Nephron progenitor cell (in vitro differentiated cells): ENCODE results near the gene INPP4B.

Source experiments
- DNase-seq: peaks from one replicate; pipeline ENCODE4 v3.0.0; 2021
- H3K27ac Mint-ChIP-seq: 2 replicates; pipeline ENCODE4 v1.8.0; 2021; ENCODE audit warnings: mild to moderate bottlenecking, moderate library complexity, mixed read lengths
- H3K27me3 Mint-ChIP-seq: 2 replicates; pipeline ENCODE4 v1.8.0; 2021; ENCODE audit warnings: mild to moderate bottlenecking, low read depth, mixed read lengths; ENCODE audit not compliant: poor library complexity
- H3K36me3 Mint-ChIP-seq: 2 replicates; pipeline ENCODE4 v1.8.0; 2021; ENCODE audit warnings: low read depth, mixed read lengths
- H3K4me1 Mint-ChIP-seq: 2 replicates; pipeline ENCODE4 v1.8.0; 2021; ENCODE audit warnings: mixed read lengths
- H3K4me3 Mint-ChIP-seq: 2 replicates; pipeline ENCODE4 v1.8.0; 2021; ENCODE audit warnings: mild to moderate bottlenecking, moderate library complexity, mixed read lengths
- H3K9me3 Mint-ChIP-seq: 2 replicates; pipeline ENCODE4 v1.8.0; 2021; ENCODE audit warnings: mild to moderate bottlenecking, moderate library complexity, mixed read lengths
- TF ChIP-seq, protein P1 (sequence below): fragments of 200-600 bp; sonication (generic); IDR thresholded peaks from 2 replicates; pipeline ENCODE4 v1.5.0; 2021; ENCODE audit warnings: antibody characterized with exemption

INPP4B gene

DNA sequence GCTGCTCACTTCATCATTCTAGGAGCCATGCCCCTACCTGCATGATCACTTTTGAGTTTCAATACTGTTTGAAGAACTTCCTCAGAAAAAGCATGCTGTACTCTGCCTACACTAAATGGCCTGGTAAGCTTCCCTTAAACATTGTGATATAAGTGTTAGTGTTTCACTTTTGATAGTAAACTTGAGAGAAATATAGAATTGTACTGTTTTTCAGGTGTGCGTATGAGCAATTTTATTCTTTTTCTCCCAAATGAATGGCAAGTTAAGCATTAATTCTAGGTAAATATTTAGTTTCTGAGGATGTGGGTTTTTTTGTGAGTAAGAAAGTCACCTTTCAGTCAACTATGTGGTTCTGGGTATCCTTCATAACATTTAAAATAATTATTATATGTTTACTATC, 725.2 kb downstream of the INPP4B start:
- TF ChIP-seq, protein P1, sequence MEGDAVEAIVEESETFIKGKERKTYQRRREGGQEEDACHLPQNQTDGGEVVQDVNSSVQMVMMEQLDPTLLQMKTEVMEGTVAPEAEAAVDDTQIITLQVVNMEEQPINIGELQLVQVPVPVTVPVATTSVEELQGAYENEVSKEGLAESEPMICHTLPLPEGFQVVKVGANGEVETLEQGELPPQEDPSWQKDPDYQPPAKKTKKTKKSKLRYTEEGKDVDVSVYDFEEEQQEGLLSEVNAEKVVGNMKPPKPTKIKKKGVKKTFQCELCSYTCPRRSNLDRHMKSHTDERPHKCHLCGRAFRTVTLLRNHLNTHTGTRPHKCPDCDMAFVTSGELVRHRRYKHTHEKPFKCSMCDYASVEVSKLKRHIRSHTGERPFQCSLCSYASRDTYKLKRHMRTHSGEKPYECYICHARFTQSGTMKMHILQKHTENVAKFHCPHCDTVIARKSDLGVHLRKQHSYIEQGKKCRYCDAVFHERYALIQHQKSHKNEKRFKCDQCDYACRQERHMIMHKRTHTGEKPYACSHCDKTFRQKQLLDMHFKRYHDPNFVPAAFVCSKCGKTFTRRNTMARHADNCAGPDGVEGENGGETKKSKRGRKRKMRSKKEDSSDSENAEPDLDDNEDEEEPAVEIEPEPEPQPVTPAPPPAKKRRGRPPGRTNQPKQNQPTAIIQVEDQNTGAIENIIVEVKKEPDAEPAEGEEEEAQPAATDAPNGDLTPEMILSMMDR = no peak
- no peak for DNase-seq
- Mint-ChIP-seq H3K4me1 (peaks cover 14% of the 10 kb centered on the region), H3K36me3 (peaks cover 17% of the 10 kb centered on the region), H3K27me3 (peaks cover under 1% of the 10 kb centered on the region), H3K4me3 (no peak overlapping the region), H3K27ac (no peak overlapping the region), H3K9me3 (peaks cover 21% of the 10 kb centered on the region)

GRCh38 chr4:142112451-142112850, 733.6 kb downstream of the INPP4B start:
- TF ChIP-seq, protein P1 = no peak
- no peak overlapping the region for H3K27ac Mint-ChIP-seq
- peaks cover 20% of the 10 kb centered on the region for H3K9me3 Mint-ChIP-seq
- peaks cover 10% of the 10 kb centered on the region for H3K36me3 Mint-ChIP-seq
- DNase-seq = no peak
- no peaks in the 10 kb centered on the region for H3K4me1 Mint-ChIP-seq
- no peak overlapping the region for H3K4me3 Mint-ChIP-seq
- H3K27me3 Mint-ChIP-seq = peaks cover 3% of the 10 kb centered on the region

DNA sequence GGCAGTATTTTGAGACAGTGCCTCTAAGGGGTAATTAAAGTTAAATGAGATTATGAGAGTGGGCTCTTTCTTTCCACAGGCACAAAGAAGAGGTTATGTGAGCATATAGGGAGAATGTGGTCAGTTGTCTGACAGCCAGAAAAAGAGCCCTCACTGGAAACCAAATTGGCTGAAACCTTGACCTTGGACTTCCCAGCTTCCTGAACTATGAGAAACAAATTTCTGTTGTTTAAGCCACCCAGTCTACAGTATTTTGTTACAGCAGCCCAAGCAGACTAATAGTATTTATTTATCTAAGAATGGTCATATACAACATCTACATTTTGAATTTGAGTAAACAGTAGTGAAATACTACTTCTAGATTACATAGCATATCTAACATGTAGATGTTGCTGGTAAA, 736.0 kb downstream of the INPP4B start:
- peaks cover 5% of the 10 kb centered on the region for H3K9me3 Mint-ChIP-seq

DNA sequence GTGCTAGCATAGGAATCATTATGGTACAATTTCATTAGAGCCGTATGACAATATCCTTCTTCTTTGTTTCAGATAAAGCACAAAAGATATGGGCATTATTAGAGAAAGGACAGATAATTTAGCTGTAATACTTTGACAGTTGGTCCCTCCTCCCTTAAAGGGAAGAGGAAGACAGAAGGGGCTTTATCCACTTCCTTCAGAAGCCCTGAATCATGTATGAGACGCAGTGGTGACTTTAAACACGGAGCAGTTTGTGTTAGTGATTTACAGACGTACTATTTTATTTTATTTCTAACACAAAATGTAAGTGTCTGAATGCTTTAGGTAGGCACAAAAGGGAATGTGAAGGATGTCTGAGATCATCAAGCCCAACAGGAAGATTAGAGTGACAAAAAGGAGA, 742.1 kb downstream of the INPP4B start:
- Mint-ChIP-seq H3K27me3 (no peaks in the 10 kb centered on the region), H3K27ac (no peak overlapping the region), H3K9me3 (no peaks in the 10 kb centered on the region), H3K4me3 (no peak overlapping the region), H3K4me1 (no peaks in the 10 kb centered on the region), H3K36me3 (no peaks in the 10 kb centered on the region)
- no peak for DNase-seq
- TF ChIP-seq, protein P1 = no peak

More for the DNA sequence above, 736.0 kb downstream of the INPP4B start:
- Mint-ChIP-seq H3K4me3 (no peak overlapping the region), H3K36me3 (peaks cover 6% of the 10 kb centered on the region), H3K4me1 (no peaks in the 10 kb centered on the region), H3K27ac (no peak overlapping the region), H3K27me3 (no peaks in the 10 kb centered on the region)
- DNase-seq = no peak
- TF ChIP-seq, protein P1 = no peak

DNA sequence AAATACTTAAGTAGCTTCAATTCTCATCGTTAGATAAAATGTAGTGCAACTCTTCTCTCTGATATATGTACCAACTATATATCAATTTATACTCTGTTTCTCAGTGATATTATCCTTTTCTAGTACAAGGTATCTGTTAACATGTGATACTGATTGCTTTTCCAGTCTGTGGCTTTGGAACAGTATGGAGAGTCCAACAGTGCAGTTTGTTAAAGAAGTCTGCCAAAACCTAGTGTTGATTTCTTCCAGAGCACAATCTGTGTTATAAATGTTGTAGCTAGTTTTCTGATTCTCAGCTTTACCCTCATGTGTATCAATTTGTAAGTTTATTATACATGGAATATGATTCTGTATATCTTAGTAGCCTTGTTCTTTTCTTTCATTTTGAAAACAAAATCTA, 744.7 kb downstream of the INPP4B start:
- Mint-ChIP-seq H3K4me1 (no peaks in the 10 kb centered on the region), H3K9me3 (no peaks in the 10 kb centered on the region), H3K27me3 (no peaks in the 10 kb centered on the region), H3K36me3 (peaks cover 5% of the 10 kb centered on the region), H3K4me3 (no peak overlapping the region), H3K27ac (no peak overlapping the region)
- no peak for DNase-seq
- TF ChIP-seq, protein P1 = no peak

- H3K27me3 Mint-ChIP-seq = no peaks in the 10 kb centered on the region
- H3K36me3 Mint-ChIP-seq = peaks cover 5% of the 10 kb centered on the region
- no peak for DNase-seq
- H3K9me3 Mint-ChIP-seq = no peaks in the 10 kb centered on the region
- TF ChIP-seq, protein P1 = no peak
- H3K27ac Mint-ChIP-seq = no peak overlapping the region
- H3K4me3 Mint-ChIP-seq = no peak overlapping the region
- no peaks in the 10 kb centered on the region for H3K4me1 Mint-ChIP-seq
These were observed 745.2 kb downstream of the INPP4B start for GRCh38 chr4:142100941-142101340.
